NCI-H2107 treated with DMSO at 0.1 percent for 48 hours (cell line): ENCODE data around the gene STOML1.
A peak's percentile ranks its signal among the peaks of the same experiment; 100 is the strongest.

ENCODE experiments used
- DNase-seq: peaks from one replicate; lab custom pipeline; 2025; ENCODE audit not compliant: unreplicated experiment; lab: John Stamatoyannopoulos, UW

The STOML1 gene

DNA sequence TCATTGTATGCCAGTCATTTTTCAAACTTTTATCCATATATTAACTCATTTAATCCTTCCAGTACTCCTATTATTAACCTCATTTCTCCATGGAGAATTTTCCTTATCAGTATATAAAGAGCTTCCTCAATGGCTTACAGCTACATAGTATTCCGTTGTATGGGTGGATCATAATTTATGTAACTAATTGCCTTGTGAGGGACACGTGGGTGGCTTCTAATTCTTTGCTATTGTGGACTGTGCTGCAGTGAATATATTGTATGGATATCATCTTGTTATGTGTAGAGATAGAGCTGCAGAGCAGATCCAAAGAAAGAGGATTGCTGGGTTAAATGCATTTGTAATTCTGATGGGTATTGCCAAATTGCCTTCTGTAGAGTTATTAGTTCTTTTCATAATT is 27.6 kb upstream of the STOML1 start:
- DNase-seq = no peak

DNA sequence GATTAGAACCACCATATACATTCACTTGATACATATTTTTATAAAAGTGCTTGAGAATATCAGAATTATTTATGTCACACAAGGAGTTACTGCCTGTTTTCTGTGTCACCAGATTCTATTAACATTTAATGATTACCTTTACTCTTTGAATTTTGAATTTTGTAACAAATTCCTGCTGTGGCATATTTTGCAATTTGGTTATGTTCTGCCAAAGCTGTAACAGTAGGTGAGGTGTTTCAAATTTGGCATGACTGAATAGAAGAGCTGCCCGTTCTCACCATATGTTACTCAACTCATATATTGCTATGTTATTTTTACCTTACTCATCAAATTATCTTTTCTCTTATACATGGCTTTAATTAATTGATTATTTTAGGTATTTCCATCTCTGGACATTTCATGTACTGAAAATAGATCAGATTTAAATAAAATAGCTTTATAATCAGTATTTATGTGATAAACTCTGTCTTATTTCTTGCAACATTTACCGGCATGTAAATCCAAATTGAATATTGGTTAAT is 21.3 kb upstream of the STOML1 start:
- no peak for DNase-seq

DNA sequence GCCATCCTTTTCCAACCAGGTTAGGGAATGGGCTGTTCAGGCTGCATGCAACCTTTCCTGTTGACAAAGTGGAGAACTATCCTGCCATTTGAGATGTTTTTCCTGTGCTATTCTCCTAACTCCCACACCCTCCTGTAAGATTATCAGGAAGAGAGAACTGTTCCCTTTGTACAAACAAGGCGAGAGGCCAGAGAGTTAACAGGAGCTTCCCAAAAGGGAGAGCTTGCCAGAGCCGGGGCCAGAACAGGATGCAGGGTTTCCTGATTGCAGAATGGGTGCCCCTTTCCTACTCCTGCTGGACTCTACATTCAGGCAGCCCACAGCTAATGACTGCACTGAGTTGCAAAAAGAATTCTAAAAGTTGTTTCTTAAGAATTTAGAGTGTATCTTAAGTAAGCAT is 19.5 kb upstream of the STOML1 start:
- no peak for DNase-seq

DNA sequence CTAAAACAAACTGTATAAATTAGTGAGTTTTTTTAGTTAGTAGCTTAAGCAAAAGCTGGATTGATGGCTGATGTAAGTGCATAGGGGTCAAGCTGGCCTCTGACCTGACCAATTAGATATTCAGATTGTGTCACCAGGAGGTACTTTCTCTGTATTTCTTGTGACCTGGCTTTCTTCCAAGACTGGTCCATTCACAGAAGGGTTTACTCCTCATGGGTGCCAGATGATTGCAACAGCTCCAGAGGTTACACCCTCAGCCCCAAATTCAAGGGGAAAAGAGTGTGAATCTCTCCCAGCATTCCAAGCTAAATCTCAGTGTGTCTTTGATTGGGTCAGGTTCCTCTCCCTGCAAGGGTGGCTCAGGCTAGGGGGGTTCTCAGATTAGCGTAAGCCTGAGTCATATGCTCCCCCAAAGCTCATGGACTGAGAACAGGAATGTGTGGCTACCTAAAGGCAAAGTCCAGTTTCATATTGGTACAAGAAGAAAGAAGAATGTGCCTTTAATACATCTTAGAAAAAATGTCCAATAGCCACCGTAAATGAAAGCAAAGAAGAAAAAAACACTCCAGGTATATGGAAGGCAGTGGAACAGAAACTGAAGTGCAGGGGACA is 18.9 kb upstream of the STOML1 start:
- no peak for DNase-seq

DNA sequence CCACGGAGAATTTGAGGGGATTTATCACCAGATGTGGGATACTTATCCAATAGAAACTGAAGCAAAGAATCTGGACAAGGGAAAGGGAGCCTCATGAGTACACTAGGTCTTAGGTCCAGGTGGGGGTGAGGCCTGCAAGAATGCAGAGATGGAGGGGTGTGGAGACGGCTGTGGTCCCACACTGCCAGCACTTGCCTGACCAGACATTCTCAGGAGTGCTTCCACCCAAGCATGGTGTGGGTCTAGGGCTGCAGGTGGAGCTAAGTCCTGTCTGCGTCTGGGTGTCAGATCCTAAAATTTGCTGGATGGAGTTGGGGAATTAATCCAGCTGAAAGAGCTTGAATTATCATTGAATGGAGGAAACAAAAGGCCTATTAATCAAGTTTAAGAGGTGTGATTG is 16.8 kb upstream of the STOML1 start:
- DNase-seq = no peak

DNA sequence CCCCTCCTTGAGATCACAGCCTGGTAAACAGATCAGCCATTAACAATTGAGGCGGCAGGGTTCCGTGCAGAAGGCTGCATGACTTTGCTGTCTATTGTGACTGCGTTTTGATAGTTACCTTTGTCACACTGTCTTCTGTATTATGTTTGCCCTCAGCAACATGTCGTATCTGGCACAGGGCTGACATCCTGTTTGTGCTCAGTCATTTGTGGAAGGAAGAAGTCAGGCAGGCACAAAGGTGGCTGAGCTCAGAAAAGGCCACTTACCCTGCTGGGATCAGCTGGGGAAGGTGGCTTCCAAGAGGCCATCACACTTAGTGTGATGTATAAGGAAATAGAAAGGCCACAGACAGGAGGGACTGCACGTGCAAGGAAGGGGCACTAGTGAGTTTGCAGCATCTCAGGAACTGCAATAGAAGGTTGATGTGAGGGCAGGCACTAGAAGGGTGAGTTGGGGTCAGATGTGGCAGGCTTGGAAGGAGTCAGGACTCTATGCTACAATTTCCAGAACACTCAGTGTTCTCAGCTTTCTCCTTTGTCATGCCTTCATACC is 15.8 kb upstream of the STOML1 start:
- no peak for DNase-seq

DNA sequence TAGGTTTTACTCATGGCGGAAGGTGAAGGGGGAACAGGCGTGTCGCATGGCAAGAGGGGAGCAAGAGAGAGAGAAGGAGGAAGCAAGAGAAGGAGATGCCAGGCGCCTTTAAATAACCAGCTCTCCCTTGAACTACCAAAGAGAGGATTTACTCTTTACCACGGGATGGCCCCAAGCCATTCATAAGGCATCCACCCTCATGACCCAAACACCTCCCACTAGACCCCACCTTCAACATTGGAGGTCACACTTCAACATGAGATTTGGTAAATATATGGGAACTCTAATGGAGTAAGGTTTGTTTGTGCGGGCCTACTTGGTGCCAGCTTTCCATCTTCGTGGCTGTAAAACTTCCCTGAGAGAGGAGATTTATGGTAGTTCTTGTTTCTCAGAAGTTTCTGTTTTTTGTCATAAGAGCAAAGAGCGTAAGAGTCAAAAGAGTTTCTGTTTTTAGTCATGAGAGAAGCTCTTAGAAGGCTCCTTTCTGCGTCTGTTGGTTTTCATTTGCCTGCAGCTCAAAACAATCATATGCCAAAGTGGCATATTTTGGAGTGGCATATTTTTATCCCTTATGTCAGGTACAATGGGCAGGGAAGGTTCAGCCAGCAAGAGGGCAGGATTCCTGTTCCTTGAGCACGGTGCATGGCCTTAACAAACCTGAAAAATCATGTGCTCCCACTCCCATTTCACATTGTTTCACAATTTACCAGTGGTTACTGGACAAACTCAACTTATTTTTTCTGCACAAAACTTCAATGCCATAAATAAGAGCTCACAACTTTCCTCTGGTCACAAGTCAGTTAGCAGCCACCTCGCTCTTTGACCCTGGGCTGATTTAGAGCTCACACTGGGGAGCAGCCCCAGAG is 14.9 kb upstream of the STOML1 start:
- no peak for DNase-seq

DNA sequence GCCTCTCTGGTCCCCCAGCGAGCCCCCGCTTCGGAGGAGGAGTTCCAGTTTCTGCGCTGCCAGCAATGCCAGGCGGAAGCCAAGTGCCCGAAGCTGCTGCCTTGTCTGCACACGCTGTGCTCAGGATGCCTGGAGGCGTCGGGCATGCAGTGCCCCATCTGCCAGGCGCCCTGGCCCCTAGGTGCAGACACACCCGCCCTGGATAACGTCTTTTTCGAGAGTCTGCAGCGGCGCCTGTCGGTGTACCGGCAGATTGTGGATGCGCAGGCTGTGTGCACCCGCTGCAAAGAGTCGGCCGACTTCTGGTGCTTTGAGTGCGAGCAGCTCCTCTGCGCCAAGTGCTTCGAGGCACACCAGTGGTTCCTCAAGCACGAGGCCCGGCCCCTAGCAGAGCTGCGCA is 5.9 kb upstream of the STOML1 start:
- DNase-seq = no peak

DNA sequence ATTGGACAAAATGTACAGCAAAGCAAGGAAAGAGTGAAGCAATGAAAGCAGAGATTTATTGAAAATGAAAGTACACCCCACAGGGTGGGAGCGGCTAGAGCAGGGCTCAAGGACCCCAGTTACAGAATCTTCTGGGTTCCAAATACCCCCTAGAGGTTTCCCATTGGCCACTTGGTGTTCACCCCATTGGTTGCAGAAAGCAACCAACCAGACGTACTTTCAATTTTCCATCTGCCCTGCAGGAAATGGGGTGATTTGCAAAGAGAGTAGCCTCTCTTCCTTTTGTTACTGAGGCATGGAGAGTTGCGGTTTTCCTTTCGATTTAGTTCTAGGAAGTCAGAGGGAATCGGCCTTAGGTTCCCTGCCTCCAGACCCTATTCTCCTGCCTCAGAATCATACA is 4.8 kb upstream of the STOML1 start:
- DNase-seq = no peak

DNA sequence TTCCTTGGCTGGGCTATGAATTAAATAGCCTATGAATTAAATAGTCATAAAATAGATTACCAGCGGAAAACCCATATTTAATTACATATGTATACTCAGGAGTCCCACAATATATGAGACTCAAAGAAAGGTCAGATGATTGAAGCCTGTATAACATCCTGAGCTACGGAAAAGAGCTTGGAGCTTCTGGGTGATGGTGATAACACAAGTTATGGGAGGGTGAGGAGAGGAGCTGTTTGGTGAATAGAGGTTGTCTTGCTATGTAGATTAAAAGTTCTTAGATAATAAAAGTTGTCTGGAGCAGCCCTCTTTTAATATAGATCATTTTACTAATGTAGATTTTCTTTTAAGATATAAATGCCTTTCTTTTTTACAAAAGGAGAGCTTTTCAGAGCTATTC is 4.2 kb upstream of the STOML1 start:
- no peak for DNase-seq

DNA sequence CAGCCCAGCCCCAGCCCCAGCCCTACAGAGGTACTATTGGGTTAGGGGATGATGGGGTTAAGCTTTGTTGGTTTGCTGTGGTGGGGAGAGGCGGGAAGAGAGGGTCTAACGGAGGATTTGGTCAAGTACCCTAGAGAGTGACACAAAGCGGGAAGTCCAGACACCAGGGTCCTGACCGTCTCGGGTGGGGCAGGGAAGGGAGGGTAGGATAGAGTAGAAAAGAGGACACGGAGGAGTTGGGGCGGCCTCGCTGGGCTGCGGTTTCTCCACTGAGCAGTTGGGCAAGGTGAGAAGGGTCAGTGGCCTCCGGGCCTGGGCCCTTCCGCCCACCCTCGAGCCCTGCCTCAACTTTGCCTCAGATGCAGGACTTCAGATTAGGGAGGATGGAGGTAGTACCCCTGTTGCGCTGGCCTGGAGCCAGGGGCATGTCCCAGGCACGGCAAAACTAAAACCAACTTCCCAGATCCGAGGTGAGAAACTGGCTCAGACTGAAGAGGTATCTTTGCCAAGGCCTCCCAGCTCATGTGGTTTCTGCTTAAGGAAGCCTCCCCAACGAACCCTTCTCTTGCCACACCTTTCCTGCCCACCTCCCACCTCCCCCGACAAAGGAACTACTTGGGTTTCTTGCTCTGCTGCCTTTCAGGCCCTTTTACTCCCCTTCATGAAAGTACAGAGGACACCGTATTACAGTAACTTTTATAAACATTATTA is 3.0 kb upstream of the STOML1 start:
- DNase-seq = no peak

DNA sequence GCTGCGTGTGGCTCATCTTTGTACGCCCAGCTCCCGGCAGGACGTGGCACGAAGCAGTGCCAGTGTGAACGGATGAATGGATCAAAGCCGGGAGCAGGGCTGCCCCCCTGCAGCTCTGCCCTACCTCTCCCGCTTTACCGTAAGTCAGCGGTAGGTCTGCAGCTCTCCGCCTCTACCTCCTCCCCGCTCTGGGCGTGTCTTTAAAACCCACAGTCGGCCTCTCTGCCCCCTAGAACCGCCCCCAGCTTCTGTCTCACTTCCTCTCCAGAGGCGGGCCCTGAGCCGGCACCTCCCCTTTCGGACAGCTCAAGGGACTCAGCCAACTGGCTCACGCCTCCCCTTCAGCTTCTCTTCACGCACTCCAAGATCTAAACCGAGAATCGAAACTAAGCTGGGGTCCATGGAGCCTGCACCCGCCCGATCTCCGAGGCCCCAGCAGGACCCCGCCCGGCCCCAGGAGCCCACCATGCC is 2.4 kb upstream of the STOML1 start, which contains the start of gene PML:
PML (plus strand) TSS at position 304 of the 471 bp plus-strand sequence; CDS start at position 401, 97 bp downstream.
- peak; percentile 76 for DNase-seq

DNA sequence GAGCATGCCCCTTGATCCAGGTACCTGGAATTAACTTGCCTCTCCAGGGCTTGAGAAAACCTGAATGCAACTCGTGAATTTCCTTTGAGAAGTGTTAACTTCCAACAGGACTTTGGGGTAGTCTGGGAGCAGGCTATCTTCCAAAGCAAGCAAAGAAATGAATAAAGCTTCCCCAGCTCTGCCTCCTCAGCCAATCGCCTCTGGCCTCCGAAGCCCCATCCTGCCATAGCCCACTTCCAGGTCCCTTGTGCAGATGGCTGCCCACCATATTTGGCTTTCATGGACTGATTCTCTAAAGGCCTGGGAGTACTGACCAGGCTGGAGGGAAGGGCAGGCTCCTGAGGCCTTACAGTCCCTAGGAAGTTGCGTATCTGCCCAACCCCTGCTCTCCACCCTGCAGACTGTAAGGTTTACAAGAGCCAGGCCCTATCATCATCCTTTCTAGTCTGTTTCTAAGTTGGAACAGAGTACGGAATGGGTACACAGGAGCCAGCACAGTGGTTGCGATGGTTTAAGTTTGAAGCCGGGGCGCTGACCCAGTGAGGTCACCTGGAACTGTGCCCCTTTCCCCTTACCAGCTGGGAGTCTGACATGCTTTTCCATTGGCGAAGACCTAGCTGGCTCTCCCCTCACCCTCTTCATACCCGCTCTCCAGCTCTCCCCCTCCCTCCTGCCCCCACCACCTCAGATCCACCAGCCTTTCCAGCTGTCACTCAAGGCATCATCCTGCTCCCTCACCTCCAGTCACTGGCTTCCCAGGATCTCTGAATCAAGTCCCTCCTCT is 1.3 kb upstream of the STOML1 start:
- DNase-seq = no peak

DNA sequence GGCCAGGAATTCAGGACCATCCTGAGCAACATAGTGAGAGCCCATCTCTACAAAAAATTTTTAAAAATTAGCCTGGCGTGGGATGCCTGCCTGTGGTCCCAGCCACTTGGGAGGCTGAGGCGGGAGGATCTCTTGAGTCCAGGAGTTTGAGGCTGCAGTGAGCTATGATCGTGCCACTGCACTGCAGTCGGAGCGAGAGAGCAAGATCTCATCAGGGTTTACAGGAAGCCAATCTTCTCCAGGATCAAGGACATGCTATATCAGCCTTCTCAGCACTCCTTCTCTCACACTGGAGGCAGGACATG is 451 bp upstream of the STOML1 start:
- no peak for DNase-seq

DNA sequence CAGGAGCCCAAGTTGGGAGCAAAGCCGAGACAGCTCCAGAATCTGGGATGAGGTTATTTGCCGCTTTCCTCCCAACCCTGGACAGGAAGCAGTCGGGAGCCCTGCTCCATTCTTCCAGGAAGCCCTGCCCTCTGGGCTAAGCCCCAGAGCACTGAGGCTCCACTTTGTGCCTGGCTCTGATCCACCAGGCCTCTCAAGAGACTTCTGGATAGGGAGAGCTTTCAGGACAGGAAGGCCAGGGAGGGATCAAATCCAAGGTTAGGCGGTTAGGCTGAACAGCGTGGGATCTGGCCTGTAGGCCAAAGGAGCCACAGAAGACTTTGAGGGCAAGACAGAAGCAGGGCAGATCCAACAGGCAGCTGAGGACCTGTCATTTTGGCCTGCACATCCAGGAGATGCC is 835 bp downstream of the STOML1 start:
- no peak for DNase-seq

DNA sequence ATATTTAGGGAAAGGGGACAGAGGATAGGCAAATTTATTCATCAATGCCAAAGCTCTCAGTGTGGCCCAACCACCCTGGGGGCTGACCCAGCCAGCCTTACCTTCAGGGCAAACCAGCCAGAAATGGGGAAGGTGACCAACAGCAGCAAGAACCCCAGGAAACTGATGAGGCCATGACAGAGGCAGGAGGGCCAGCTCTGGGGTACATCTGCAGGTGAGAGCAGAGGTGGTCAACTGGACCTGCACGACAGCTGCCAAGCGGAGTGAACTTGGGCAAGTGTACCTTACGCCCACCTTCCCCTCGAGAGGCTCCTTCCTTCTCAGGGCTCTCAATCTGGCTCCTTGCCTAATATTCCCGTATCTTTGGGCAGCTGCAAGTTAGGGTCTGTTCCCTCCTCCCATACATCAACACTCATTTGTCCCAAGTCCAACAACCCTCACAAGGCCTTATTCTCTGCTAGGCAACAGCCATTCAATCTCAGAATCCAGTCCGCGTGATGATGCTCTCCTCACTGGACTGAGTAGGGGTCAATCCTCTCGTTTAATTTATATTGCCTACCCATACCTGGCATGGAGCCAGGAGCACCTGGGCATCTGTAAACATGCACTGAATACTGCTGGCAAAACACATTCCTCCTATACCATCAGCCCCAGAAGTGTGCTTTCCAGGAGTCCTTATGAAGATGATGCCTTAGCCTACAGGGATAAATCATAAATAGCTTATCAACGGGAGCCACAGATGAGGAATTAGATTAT is 1.7 kb downstream of the STOML1 start:
- no peak for DNase-seq

DNA sequence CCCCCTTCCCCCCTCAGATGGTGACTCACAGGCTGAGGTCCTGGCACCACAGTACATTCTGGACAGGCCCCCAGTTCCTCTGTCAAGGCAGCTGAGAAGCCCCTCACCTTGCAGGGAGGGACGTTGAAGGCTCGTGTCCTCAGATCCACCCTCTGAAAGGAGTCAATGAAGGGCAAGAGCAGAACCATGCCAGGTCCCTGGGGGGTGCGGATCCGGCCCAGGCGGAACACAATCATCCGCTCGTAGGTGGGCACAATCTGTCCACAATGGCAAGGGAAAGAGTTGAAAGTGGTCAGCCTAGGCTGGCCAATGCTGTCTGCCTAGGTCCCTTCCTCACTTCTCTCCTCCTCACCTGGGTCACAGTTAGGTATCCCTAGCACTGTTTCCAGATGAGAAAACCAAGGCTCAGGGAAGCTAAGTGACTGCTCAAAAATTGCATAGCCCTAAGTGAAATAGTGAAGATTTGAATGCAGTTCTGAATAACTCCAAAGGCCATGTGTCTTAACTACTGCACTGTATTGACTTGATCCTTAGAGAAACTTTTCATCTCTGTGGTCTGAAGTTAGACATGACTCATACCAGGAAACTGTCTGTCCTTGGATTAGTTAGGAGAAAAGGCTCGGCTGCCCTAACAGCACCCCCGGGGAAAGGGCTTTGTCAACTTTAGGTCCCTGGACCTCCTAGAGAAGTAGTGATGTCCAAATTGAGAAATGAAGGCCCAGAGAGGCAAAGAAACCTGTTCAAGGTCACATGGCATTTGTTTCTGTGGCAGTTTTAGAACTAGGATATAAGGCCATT is 2.9 kb downstream of the STOML1 start:
- DNase-seq = no peak

DNA sequence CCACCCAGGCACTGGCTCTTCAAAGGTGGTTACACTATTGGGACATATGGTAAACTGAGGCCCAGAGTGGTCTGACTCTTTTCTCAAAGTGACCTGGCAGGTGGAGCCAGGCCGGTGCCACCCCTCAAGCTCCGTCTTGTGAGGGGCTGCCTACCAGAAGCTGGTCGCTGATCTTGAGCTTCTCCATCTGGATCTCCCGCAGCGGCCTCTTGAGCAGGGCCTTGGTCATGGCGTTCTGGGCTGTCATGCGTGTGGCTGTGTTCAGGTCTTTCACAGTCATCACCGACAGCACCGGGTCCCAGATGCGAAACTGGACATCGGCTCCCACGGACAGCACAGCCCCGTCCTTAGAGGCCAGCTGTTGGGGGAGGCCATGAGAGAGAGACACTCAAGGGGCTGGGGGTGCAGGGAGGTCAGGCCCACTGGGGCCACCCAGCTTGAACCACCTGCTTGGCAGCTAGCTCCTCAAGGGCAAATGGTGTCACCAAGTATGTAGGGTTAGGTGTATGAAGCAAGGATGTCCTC is 3.6 kb downstream of the STOML1 start:
- DNase-seq = no peak
